Parathyroid adenoma (tissue), 2 donors: Measurements from ENCODE around the gene HABP2.

Experiments
- H2AFZ ChIP-seq: fragments of 300-600 bp; sonication (generic); one replicate; pipeline ENCODE4 v1.7.0; 2017; ENCODE audit warnings: antibody characterized with exemption, mild to moderate bottlenecking
- H3K27ac ChIP-seq: fragments of 300-600 bp; sonication (generic); one replicate; pipeline ENCODE4 v1.7.0; 2017
- H3K27me3 ChIP-seq: fragments of 300-600 bp; sonication (generic); one replicate; pipeline ENCODE4 v1.7.0; 2017; ENCODE audit warnings: low read length; ENCODE audit not compliant: control insufficient read depth, insufficient read depth
- H3K36me3 ChIP-seq: fragments of 300-600 bp; sonication (generic); one replicate; pipeline ENCODE4 v1.7.0; 2017; ENCODE audit warnings: low read length; ENCODE audit not compliant: control insufficient read depth, insufficient read depth
- H3K4me1 ChIP-seq: fragments of 300-600 bp; sonication (generic); one replicate; pipeline ENCODE4 v1.7.0; 2017; ENCODE audit warnings: control low read depth
- H3K4me2 ChIP-seq: fragments of 300-600 bp; sonication (generic); one replicate; pipeline ENCODE4 v1.7.0; 2017; ENCODE audit warnings: low read length
- H3K4me3 ChIP-seq: fragments of 300-600 bp; sonication (generic); one replicate; pipeline ENCODE4 v1.7.0; 2017; ENCODE audit warnings: low read depth, low read length
- H3K79me2 ChIP-seq: fragments of 300-600 bp; sonication (generic); one replicate; pipeline ENCODE4 v1.7.0; 2017; ENCODE audit warnings: control low read depth
- H3K9ac ChIP-seq: fragments of 300-600 bp; sonication (generic); one replicate; pipeline ENCODE4 v1.7.0; 2017; ENCODE audit warnings: mild to moderate bottlenecking
- H3K9me3 ChIP-seq: fragments of 300-600 bp; sonication (generic); one replicate; pipeline ENCODE4 v1.7.0; 2017; ENCODE audit warnings: low read length; ENCODE audit not compliant: control insufficient read depth
- CTCF ChIP-seq: fragments of 300-600 bp; sonication (generic); IDR thresholded peaks from one replicate; pipeline ENCODE4 v1.7.0; 2017; ENCODE audit warnings: antibody characterized with exemption, mild to moderate bottlenecking
- donor health status: primary hyperparathyroidism.

The HABP2 gene

GRCh38 chr10:113603057-113603777, 50.4 kb downstream of the HABP2 start:
- no peaks in the 10 kb centered on the region for H3K36me3 ChIP-seq
- TF ChIP-seq CTCF: no peak
- no peaks in the 10 kb centered on the region for H3K79me2 ChIP-seq
- H2AFZ ChIP-seq: no peak overlapping the region
- H3K4me3 ChIP-seq: no peak overlapping the region
- H3K9ac ChIP-seq: no peak overlapping the region
- no peaks in the 10 kb centered on the region for H3K27me3 ChIP-seq
- no peaks in the 10 kb centered on the region for H3K9me3 ChIP-seq
- no peak overlapping the region for H3K27ac ChIP-seq
- no peaks in the 10 kb centered on the region for H3K4me1 ChIP-seq
- no peak overlapping the region for H3K4me2 ChIP-seq

GRCh38 chr10:113604572-113604971, 51.7 kb downstream of the HABP2 start:
- Histone ChIP-seq H3K27me3 (no peaks in the 10 kb centered on the region), H3K79me2 (no peaks in the 10 kb centered on the region), H2AFZ (no peak overlapping the region), H3K4me3 (no peak overlapping the region), H3K4me2 (no peak overlapping the region), H3K27ac (no peak overlapping the region), H3K36me3 (no peaks in the 10 kb centered on the region), H3K4me1 (no peaks in the 10 kb centered on the region), H3K9me3 (no peaks in the 10 kb centered on the region), H3K9ac (no peak overlapping the region)
- TF ChIP-seq CTCF: no peak

- H2AFZ ChIP-seq: no peak overlapping the region
- H3K9me3 ChIP-seq: no peaks in the 10 kb centered on the region
- H3K4me1 ChIP-seq: no peaks in the 10 kb centered on the region
- no peaks in the 10 kb centered on the region for H3K27me3 ChIP-seq
- no peaks in the 10 kb centered on the region for H3K79me2 ChIP-seq
- no peak overlapping the region for H3K27ac ChIP-seq
- H3K9ac ChIP-seq: no peak overlapping the region
- H3K4me3 ChIP-seq: no peak overlapping the region
- no peak for TF ChIP-seq CTCF
- no peak overlapping the region for H3K4me2 ChIP-seq
- H3K36me3 ChIP-seq: no peaks in the 10 kb centered on the region
These were observed 52.6 kb downstream of the HABP2 start for GRCh38 chr10:113605268-113605978.

GRCh38 chr10:113609704-113610108, 56.9 kb downstream of the HABP2 start:
- no peak overlapping the region for H3K9ac ChIP-seq
- no peak for TF ChIP-seq CTCF
- H3K79me2 ChIP-seq: no peaks in the 10 kb centered on the region

More at GRCh38 chr10:113609704-113610108, 56.9 kb downstream of the HABP2 start:
- Histone ChIP-seq H3K4me1 (no peaks in the 10 kb centered on the region), H3K9me3 (no peaks in the 10 kb centered on the region), H3K27ac (no peak overlapping the region), H3K36me3 (no peaks in the 10 kb centered on the region), H3K4me3 (no peak overlapping the region), H3K27me3 (no peaks in the 10 kb centered on the region), H3K4me2 (no peak overlapping the region), H2AFZ (no peak overlapping the region)
